Calu3 (cell line): Measurements from ENCODE around the gene TENM4. TPM values are rescaled to one million over a fixed set of nuclear protein-coding genes. Genes with fewer than 3 reads are reported as not detected.

Experiments used
- BruUV-seq: library from RNA; stranded (reverse); fragments of 400-500 nt; replicated peaks from 2 replicates; lab custom pipeline; 2021; lab: Mats Ljungman, UMichigan
- CTCF ChIA-PET: fragments of 300-600 bp; sonication (Branson Sonifier 250); formaldehyde crosslinking; loops from one replicate; lab custom pipeline; 2022; ENCODE audit warnings: antibody characterized with exemption; lab: Charles Lee
- DNase-seq: peaks from one replicate; pipeline ENCODE4 v3.0.0; 2022
- H3K27ac Mint-ChIP-seq: one replicate; pipeline ENCODE4 v1.8.0; 2022; ENCODE audit warnings: mixed read lengths; ENCODE audit not compliant: unreplicated experiment
- H3K27me3 Mint-ChIP-seq: one replicate; pipeline ENCODE4 v1.8.0; 2022; ENCODE audit warnings: mixed read lengths; ENCODE audit not compliant: unreplicated experiment
- H3K36me3 Mint-ChIP-seq: one replicate; pipeline ENCODE4 v1.8.0; 2022; ENCODE audit warnings: mild to moderate bottlenecking, moderate library complexity, mixed read lengths; ENCODE audit not compliant: insufficient read depth, unreplicated experiment
- H3K4me1 Mint-ChIP-seq: one replicate; pipeline ENCODE4 v1.8.0; 2022; ENCODE audit warnings: mild to moderate bottlenecking, low read depth, mixed read lengths; ENCODE audit not compliant: unreplicated experiment
- H3K4me3 Mint-ChIP-seq: one replicate; pipeline ENCODE4 v1.8.0; 2022; ENCODE audit warnings: mild to moderate bottlenecking, low read depth, moderate library complexity, mixed read lengths; ENCODE audit not compliant: unreplicated experiment
- H3K9me3 Mint-ChIP-seq: one replicate; pipeline ENCODE4 v1.8.0; 2022; ENCODE audit warnings: low read depth, mixed read lengths; ENCODE audit not compliant: unreplicated experiment
- CTCF ChIP-seq: fragments of 200-600 bp; IDR thresholded peaks from one replicate; pipeline ENCODE4 v1.8.0; 2022; ENCODE audit warnings: antibody characterized with exemption; ENCODE audit not compliant: unreplicated experiment
- intact Hi-C: fragments of 100-400 bp; cut with micrococcal nuclease; formaldehyde crosslinking; loops from one replicate; pipeline ENCODE4 v1.10.0; 2022; ENCODE audit not compliant: unreplicated experiment
- total RNA-seq: library from RNA; stranded (reverse); gene quantifications from 2 replicates; pipeline ENCODE4 v1.2.3, GENCODE V29; 2022

The TENM4 gene
- total RNA-seq, 1 experiment from 2014 or later: not detected

DNA sequence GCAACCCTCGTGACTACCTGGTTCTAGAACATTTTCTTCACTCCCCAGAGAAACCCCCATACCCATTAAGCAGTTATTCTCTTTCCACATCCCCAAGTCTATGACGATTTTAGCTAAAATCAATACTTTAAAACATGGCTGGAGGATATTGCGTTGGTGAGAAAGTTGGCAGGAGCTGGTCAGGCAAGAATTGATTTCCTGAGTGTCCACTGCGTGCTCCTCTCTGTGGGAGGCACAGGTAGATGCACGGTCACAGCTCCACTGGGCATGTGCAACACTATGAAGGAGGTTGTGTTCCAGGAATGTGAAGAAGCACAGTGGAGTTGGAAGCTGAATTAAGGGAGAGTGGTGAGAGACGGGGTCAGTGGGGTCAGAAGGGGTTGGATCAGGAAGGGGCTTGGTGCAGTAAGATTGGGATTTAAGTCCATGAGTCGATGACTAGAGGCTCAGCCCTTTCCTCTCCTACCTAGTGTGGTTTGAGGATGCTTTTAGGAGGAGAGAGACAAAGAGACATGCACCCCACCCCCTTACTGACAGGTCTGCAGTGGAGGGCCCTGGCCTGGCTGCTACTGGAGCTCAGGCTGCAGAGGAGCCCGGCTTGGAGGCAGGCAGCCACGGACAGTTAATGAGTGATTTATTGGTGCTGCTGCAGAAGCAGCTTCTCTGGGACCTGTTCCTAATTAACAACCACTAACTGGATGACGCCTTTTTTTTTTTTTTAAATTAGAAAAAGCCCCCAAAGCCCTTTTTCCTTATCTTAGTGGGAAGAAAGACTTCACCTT, 395.6 kb downstream of the TENM4 start:
- no peak overlapping the region for H3K4me3 Mint-ChIP-seq
- intact Hi-C loops: no loop called here
- no peaks in the 10 kb centered on the region for H3K4me1 Mint-ChIP-seq
- DNase-seq: no peak
- no peak overlapping the region for H3K27ac Mint-ChIP-seq
- BruUV-seq: no TSS peak
- CTCF ChIA-PET: interaction anchor here (0.6 kb wide), 1 partner anchor 418 kb away, joined by 4 read pairs; no protein-coding TSS in a partner anchor
- H3K9me3 Mint-ChIP-seq: no peaks in the 10 kb centered on the region
- TF ChIP-seq CTCF: no peak
- peaks cover 92% of the 10 kb centered on the region for H3K27me3 Mint-ChIP-seq
- H3K36me3 Mint-ChIP-seq: no peaks in the 10 kb centered on the region

GRCh38 chr11:79044201-79044600, 396.6 kb downstream of the TENM4 start:
- CTCF ChIA-PET: no interaction called here
- Mint-ChIP-seq H3K27ac (no peak overlapping the region), H3K9me3 (no peaks in the 10 kb centered on the region), H3K27me3 (peaks cover 92% of the 10 kb centered on the region), H3K4me1 (no peaks in the 10 kb centered on the region), H3K4me3 (no peak overlapping the region), H3K36me3 (no peaks in the 10 kb centered on the region)
- no peak for TF ChIP-seq CTCF
- BruUV-seq: no TSS peak
- DNase-seq: no peak
- intact Hi-C loops: no loop called here

GRCh38 chr11:79043726-79044125, 397.1 kb downstream of the TENM4 start:
- Mint-ChIP-seq H3K27ac (no peak overlapping the region), H3K4me3 (no peak overlapping the region), H3K4me1 (no peaks in the 10 kb centered on the region), H3K27me3 (peaks cover 92% of the 10 kb centered on the region), H3K36me3 (no peaks in the 10 kb centered on the region), H3K9me3 (no peaks in the 10 kb centered on the region)
- no peak for DNase-seq
- no peak for TF ChIP-seq CTCF
- intact Hi-C loops: no loop called here
- CTCF ChIA-PET: no interaction called here
- no TSS peak for BruUV-seq

- CTCF ChIA-PET: no interaction called here
- Mint-ChIP-seq H3K27me3 (peaks cover 93% of the 10 kb centered on the region), H3K4me1 (no peaks in the 10 kb centered on the region), H3K4me3 (no peak overlapping the region), H3K9me3 (no peaks in the 10 kb centered on the region), H3K36me3 (no peaks in the 10 kb centered on the region), H3K27ac (no peak overlapping the region)
- no peak for TF ChIP-seq CTCF
- intact Hi-C loops: no loop called here
- BruUV-seq: no TSS peak
- no peak for DNase-seq
These were observed 398.0 kb downstream of the TENM4 start for GRCh38 chr11:79042824-79043223.
